SK-MEL-5 (cell line): Measurements from ENCODE around the gene NHLRC4. TPM values are rescaled to one million over a fixed set of nuclear protein-coding genes. Genes with fewer than 3 reads are reported as not detected.

ENCODE experiments used
- DNase-seq: peaks from one replicate; pipeline ENCODE4 v3.0.0-alpha.2; 2016; ENCODE audit warnings: low read depth, low spot score
- in situ Hi-C: cut with HindIII; loops from 2 replicates; pipeline ENCODE4 v1.10.0; 2016; ENCODE audit warnings: low sequenced_read_pairs, high pct_unique_total_duplicates, low pct_unique_long_range_greater_than_20kb
- total RNA-seq: library from RNA; depleted of rRNA; stranded (reverse); fragments of >200 nt; shearing (Covaris generic); gene quantifications from 2 replicates; pipeline ENCODE4 v1.2.3, GENCODE V29; 2014

Gene NHLRC4
- total RNA-seq, 1 experiment from 2014 or later: 1.1 TPM

DNA sequence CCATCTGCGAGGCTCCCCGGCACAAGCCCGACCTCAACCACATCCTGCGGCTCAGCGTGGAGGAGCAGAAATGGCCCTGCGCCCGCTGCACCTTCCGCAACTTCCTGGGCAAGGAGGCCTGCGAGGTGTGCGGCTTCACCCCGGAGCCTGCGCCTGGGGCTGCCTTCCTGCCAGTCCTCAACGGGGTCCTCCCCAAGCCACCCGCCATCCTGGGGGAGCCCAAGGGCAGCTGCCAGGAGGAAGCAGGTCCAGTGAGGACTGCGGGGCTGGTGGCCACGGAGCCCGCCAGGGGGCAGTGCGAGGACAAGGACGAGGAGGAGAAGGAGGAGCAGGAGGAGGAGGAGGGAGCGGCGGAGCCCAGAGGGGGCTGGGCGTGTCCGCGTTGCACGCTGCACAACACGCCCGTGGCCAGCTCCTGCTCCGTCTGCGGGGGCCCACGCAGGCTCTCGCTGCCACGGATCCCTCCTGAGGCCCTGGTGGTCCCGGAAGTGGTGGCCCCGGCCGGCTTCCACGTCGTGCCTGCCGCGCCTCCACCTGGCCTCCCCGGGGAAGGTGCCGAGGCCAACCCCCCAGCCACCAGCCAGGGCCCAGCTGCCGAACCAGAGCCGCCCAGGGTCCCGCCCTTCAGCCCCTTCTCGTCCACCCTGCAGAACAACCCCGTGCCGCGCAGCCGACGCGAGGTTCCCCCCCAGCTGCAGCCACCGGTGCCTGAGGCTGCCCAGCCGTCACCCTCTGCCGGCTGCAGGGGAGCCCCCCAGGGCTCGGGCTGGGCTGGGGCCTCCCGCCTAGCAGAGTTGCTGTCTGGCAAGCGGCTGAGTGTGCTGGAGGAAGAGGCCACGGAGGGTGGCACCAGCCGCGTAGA lies 19.7 kb upstream of the NHLRC4 start:
- DNase-seq: peak; percentile 84
- in situ Hi-C loops: no loop called here

DNA sequence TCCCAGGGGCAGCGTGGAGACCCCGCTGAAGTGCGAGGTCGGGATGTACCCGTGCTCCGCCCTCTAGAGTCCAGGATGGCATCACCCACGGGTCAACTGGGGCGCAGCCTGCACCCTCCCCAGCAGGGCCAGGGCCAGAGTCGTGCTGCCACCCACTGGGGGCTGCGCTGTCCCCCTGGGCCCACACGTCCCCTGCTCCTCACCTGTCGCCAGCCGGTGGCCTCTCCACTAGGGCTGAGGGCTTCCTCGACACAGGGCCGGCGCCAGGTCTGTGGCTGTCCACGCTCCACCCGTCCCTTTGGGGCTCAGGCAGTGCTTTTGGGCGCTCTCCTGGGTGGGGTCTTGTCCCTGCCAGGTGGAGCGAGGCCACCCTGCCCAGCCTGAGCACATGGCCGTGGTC lies 18.2 kb upstream of the NHLRC4 start:
- in situ Hi-C loops: no loop called here

DNA sequence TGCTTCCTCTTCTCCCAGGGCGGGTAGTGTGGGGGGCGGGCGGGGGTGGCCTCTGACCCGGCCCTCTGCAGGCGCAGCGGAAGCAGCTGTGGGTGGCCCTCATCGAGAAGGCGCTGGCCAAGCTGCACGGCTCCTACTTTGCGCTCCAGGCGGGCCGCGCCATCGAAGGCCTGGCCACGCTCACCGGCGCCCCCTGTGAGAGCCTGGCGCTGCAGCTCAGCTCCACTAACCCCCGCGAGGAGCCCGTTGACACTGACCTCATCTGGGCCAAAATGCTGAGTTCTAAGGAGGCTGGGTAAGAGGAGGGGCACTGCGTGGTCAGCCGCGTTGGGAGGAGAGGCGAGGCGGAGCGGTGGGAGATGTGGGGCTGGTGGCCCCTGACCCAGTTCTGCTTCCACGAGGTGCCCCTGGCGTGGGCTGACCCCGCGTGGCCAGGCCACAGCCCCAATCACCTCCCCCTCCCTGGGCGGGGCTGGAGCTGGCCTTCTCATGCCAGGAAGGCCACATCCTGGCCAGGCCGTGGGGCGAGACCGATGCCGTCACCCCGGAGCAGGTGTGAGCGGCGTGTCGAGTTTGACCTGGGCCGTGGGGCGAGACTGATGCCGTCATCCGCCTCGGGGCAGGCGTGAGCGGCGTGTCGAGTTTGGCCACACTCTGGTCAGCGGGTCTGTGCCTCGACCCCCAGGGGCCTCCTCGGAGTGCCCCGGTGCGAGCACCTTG lies 17.1 kb upstream of the NHLRC4 start:
- DNase-seq: no peak
- in situ Hi-C loops: no loop called here

More for the DNA sequence above, 18.2 kb upstream of the NHLRC4 start:
- no peak for DNase-seq

DNA sequence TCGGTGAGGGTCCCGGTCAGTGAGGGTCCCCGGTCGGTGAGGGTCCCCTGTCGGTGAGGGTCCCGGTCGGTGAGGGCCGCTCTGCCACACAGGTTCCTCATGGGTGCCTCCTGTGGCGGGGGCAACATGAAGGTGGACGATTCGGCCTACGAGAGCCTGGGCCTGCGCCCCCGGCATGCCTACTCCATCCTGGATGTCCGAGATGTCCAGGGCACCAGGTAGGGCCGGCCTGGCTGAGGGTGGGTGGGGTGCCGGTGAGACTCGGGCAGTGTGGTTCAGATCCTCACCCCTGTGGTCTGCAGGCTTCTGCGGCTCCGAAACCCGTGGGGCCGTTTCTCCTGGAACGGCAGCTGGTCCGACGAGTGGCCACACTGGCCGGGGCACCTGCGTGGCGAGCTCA lies 15.6 kb upstream of the NHLRC4 start:
- in situ Hi-C loops: no loop called here
- DNase-seq: no peak

DNA sequence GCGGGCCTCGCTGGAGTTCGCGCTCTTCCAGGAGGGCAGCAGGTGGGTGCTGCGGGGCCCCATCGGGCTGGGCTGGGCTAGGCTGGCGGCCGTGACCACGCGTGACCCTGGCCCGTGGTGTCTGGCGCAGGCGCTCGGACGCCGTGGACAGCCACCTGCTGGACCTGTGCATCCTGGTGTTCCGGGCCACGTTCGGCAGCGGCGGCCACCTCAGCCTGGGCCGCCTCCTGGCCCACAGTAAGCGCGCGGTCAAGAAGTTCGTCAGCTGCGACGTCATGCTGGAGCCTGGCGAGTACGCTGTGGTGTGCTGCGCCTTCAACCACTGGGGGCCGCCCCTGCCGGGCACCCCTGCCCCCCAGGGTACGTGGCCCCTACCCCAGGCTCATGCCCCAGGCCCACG lies 14.6 kb upstream of the NHLRC4 start:
- in situ Hi-C loops: no loop called here
- no peak for DNase-seq

DNA sequence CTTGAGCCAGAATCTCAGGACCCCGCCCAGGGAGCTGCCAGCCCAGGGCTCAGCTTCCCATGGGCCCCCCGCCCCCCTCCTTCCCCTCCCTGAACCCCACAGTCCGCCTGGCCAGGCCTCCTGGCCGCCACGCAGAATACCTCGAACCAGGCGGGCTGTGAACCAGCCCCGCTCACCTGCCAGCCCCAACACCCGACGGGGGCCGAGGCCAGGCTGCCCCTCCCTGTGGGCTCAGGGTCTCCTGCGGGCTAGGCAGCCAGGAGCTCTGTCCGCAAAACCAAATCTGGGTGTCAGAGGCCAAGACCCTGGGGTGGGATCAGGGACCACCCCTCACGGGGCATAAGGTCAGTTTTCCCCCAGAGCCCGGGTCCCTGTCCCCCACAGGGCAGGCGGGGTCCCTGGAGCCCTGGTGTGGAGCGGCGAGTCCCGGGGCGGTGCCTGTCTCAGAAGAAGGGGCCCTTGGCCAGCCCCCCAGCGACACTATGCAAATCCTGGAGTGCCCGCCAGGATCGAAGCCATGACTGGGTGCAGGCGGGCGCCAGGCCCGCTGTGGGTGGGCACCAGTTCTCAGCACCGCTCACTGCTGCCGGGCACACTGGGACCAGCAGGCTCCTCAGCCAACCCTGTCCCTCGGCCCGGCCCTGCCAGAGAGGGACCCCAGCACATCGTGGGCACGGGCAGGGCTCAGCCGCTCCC lies 13.1 kb upstream of the NHLRC4 start:
- DNase-seq: no peak
- in situ Hi-C loops: no loop called here

DNA sequence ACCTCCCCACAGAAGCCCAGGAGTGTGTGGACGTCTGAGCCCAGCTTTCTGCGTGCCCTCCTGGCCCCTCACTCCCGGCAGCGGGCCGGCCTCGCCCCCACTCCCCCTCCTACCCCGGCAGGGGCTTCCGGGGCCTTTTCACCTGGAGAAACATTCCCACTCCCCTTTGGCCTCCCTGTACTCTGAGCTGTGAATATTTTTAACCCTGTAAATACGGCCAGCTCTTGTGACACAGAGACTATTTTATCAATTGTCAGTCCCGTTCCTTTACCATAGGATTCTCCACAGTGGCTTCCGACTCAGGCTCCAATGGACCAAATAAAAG lies 12.5 kb upstream of the NHLRC4 start:
- no peak for DNase-seq
- in situ Hi-C loops: no loop called here

DNA sequence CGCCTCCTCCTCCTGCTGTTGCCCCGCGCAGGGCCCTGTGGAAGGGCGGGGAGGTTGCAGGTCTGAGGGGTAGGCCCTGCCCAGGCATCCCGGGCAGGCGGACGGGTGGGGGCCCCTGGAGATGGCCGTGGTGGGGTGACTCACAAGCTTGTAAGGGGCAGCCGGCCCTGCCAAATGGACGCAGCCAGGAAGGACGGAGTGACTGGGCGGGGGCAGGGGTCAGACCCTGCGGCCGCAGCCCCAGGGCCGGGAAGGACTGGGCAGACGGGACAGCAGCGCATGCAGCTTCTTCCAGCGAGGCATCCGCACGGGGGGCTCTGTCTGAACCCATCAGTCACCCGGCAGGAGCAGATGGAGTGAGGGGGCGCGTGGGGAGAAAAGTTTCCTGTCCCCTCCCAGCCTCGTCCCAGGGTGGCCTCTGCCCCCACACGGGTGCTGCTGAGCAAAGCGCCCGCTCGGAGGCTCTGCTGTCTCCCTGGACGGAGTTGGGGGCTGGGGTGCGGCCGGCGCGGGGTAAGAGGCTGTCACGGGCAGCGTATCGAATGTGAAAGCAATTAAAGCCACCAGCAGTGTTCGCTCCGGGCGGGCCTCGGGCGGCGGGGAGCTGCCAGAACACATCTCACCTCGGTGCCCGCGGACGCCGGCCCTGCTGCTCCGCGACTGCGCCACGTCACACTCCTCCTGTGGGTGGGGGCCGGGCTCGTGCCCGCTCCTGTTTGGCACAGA lies 12.0 kb upstream of the NHLRC4 start:
- in situ Hi-C loops: no loop called here
- no peak for DNase-seq

DNA sequence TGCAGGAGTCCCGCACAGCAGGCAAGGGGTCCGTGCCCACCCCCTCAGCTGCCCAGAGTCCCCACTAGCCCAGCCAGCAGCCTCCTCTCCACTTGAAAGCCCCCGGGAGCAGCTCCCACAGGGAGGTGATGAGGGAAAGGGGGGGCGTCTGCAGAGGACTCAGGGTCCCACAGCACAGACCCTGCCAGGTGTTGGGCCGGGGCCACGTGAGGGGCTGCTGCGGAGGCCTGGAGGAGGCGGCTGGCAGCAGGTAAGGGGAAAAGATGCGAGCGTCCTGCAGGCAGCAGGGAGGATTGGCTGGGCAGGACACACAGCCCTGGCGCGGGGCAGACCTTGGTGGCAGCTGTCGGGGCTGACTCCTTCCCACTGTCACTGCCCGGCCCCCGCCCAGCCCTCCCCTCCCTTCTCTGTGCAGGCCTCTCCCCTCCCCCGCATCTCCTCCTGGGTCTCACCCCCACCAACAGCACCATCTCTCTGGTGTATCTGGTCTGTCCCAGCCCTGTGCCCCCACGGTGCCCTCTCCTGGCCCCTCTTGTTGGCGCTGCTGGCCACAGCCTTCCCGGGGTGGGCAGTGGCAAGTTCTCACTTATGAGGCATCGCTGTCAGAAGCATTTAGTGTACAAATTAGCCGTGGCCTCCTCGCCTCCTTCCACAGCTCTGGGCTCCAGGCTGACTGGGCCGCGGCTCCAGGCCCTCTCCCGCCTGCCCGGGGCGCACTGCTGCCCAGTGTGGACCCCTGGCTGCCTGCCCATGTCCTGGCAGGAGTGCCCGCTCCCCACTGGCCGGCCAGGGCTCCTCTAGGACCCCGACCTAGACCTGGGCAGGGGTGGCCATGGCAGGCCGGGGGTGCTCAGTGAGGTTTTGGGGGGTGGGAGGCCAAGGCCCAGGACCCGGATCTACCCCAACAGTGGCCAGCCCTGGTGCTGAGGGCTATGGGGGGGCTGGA lies 11.0 kb upstream of the NHLRC4 start:
- DNase-seq: no peak
- in situ Hi-C loops: no loop called here

DNA sequence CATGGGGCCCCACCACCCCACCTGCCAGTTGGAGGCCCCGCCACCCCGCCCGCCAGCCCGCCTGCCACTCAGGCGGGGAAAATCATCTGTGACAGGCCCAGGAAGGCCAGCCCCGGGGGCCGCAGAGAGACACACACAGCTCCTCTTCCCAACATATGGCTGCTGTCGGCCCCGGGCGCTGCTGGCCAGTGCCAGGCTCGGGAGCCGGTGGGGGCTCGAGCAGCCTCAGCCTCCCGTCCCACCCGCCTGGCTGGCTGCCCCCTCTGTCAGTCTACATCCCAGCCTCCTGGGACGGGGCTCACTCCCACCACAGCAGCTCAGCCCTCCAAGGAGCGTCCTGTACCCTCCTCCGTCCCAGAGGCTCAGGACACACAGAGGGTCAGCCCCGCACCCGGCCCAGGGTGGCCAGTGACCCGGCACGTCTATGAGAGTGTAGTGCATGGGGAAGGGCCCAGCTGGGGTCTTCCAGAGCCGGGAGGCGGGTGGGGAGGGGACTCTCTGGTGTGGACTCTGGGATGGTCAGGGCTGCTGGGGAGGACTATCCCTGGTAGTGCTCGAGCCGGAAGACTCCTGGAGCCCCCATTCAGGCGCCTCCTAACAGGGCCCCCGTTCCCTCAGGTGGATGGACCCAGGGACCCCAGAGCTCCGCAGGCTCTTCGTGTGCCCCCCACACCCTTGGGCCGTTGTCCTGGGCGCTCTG lies 10.2 kb upstream of the NHLRC4 start:
- no peak for DNase-seq
- in situ Hi-C loops: no loop called here

DNA sequence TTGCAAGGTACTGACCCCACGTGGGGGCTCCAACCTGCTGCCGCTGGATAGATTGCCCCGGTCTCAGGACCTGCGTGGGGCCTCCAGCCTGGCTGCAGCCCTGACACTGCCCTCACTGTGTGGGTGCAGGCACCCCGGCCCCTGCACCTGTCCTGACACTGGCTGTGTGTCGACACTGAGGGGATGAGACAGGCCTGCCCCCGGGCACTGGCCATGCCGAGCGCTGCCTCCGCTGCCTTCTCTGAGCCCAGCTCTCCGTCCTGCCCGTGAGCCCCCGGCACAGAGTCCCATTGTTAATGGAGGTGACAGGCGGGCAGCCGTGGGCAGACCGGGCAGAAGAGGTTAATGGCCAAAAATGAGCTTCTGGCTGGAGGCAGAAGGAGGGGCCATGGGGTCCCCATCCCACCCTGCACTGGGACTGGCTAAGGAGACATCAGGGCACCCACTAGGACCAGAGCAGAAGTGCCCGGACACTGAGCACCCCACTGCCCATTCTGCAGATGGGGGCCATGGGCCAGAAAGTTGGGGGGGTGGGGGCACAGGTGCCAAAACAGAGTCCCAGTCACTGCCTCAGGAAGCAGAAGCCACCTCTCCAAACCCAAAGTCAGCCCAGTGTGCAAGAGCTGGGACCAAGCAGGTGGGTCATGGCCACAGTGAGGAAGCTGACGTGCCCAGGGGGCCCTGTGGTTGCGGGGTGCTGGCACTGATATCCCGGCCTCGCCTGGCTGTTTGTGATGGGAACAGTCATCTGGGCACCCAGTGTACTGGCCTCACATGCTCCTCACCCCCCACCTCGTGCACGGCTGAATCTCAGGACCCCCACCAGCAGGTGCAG lies 9.1 kb upstream of the NHLRC4 start:
- no peak for DNase-seq
- in situ Hi-C loops: no loop called here

DNA sequence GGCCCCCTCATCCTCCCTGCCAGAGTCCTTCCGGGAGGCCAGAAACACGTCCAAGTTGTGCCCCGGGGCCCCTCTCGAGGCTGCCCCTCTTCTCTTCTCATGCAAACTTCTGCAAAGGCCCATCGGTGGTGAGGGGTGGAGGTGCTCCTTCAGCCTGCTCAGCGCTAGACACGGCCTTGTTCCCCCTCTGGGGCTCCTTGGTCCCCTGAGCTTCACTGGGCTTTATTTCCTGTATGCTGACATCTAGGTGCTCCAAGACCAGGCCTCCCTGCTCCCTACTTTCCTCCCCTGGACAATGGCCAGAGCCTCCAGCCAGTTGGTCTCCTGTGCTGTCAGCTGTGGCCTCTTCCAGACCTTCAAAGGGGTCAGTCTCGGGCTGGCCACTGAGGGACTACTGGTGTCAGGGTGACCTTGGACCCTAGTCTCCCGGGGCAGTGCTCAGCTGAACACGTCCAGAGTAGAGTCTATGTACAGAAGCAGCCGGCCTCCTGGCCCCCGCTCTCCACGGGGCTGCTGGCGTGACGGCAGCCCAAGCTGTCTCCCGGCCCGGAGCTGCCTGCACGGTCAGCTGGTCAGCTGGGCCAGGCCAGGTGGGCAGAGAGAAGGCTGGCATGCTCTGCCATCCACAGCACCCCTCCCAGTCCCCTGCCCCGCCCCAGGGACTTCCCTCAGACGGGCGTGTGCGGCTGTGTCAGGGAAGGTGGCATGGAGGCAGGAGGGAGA lies 8.3 kb upstream of the NHLRC4 start:
- no peak for DNase-seq
- in situ Hi-C loops: no loop called here

DNA sequence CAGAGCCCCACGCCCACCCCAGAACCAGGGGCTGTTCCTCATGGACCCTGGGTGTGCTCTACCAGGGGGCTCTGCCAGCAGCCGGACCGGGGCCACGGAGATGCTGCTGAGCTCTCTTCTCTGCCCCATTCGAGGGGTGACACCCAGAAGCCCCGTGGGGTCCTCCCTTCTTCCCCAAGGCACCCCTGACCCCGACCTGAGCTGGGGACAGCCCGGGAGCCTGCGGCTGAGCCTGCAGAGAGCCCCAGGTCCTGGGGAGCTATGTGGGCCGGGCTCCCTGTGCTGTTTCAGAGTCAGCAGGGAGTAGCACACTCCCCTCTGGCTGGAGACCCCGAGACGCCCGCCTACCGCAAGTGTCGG lies 7.8 kb upstream of the NHLRC4 start:
- in situ Hi-C loops: no loop called here
- no peak for DNase-seq

DNA sequence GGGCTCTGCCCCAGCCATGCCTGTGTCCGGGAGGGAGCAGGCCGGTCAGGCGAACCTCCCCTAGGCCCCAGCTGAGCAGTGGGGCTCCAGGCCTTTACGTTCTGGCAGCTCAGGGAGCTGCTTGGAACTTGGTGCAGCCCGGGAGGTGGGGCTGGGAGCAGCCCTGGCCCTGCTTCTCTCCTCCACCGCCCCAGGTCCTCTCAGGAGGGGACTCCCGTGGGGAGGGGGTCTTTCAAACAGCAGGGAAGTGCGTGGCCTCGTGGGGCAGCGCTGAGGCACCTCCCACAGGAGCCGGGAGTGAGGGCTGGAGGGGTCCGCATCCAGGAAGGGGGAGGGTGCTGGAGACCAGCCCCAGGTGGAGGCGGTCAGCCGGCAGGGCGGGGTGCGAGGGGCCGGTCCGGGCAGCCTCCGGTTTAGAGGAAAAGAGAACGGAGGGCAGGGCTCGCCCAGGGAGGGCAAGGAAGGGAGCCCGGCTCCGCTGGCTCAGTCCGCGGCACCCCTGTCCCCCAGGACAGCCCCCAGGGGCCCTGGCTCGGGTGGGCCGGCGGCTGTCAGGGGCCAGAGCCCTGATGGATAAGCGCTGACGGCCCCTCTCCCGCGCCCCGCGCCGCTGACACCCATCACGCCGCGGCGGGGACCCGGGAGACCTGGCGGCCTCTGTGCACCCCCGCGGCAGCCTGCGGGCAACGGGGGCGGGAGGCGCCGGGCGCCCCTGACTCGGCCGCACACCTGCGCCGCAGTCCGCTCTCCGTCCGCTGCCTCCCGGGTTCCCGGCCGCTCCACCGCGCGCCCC lies 7.2 kb upstream of the NHLRC4 start:
- in situ Hi-C loops: no loop called here
- DNase-seq: no peak
